ENCODE measurements around the gene CTSL.
"Not testable (repeated sequence)": the region's sequence is repeated elsewhere in the genome, so short reads cannot be mapped to it uniquely, and the experiment has no call there.

The CTSL gene

GRCh38 chr9:87722393-87723088 lies 3.4 kb upstream of the CTSL start:
- no peak for DNase-seq

- DNase-seq, result no peak
These were observed 491 bp upstream of the CTSL start for GRCh38 chr9:87725356-87725899.

GRCh38 chr9:87729246-87729645 lies 3.3 kb downstream of the CTSL start:
- DNase-seq, result no peak

GRCh38 chr9:87731321-87731720 lies 5.4 kb downstream of the CTSL start:
- DNase-seq, result no peak

GRCh38 chr9:87732344-87732743 lies 6.4 kb downstream of the CTSL start:
- no peak for DNase-seq

- no peak for DNase-seq
These were observed 6.8 kb downstream of the CTSL start for GRCh38 chr9:87732756-87733155.

- no peak for DNase-seq
These were observed 7.5 kb downstream of the CTSL start for GRCh38 chr9:87733273-87734052.

- no peak for DNase-seq
These were observed 8.2 kb downstream of the CTSL start for GRCh38 chr9:87734106-87734505.

GRCh38 chr9:87739546-87739945 lies 13.6 kb downstream of the CTSL start:
- no peak for DNase-seq

GRCh38 chr9:87740209-87740608 lies 14.3 kb downstream of the CTSL start:
- DNase-seq, result no peak

- DNase-seq, result no peak
These were observed 15.4 kb downstream of the CTSL start for GRCh38 chr9:87741326-87741725.

GRCh38 chr9:87741891-87742290 lies 16.0 kb downstream of the CTSL start:
- no peak for DNase-seq

GRCh38 chr9:87742813-87743428 lies 17.0 kb downstream of the CTSL start:
- DNase-seq, result no peak

GRCh38 chr9:87744247-87744646 lies 18.3 kb downstream of the CTSL start:
- DNase-seq, result not testable (repeated sequence)

- no peak for DNase-seq
These were observed 20.3 kb downstream of the CTSL start for GRCh38 chr9:87746186-87746585.

GRCh38 chr9:87748881-87749280 lies 23.0 kb downstream of the CTSL start:
- no peak for DNase-seq

GRCh38 chr9:87749335-87750035 lies 23.6 kb downstream of the CTSL start:
- DNase-seq, result no peak

GRCh38 chr9:87750726-87751125 lies 24.8 kb downstream of the CTSL start:
- DNase-seq, result no peak

GRCh38 chr9:87751423-87751822 lies 25.5 kb downstream of the CTSL start:
- DNase-seq, result no peak

GRCh38 chr9:87751868-87752267 lies 25.9 kb downstream of the CTSL start:
- DNase-seq, result no peak

GRCh38 chr9:87753313-87753712 lies 27.4 kb downstream of the CTSL start:
- DNase-seq, result no peak

- DNase-seq, result not testable (repeated sequence)
These were observed 32.4 kb downstream of the CTSL start for GRCh38 chr9:87758330-87758729.

- DNase-seq, result not testable (repeated sequence)
These were observed 34.1 kb downstream of the CTSL start for GRCh38 chr9:87759980-87760379.
